Adrenal gland (tissue), 12 donors: ENCODE data around the gene KIZ. TPM values are rescaled to one million over a fixed set of nuclear protein-coding genes. Genes with fewer than 3 reads are reported as not detected.
A peak's percentile ranks its signal among the peaks of the same experiment; 100 is the strongest.

ENCODE experiments used
- DNase-seq, 7 donors: peaks; one replicate each; pipeline ENCODE4 v3.0.0-alpha.2; 2019 to 2020
- H3K27ac ChIP-seq, 5 donors: fragments of 200-600 bp; sonication (generic) in 4 of 5; 1 replicate in 3 of 5; 2 replicates in 2 of 5; pipeline versions ENCODE4 v1.5.1 to v1.8.0; 2016 to 2020; ENCODE audit warnings: mild to moderate bottlenecking in 1 of 5
- H3K27me3 ChIP-seq: fragments of 200-600 bp; 2 replicates; pipeline ENCODE4 v1.8.0; 2021
- H3K36me3 ChIP-seq, 2 donors: fragments of 200-600 bp; replicated peaks in 1 of 2; 1 replicate in 1 of 2; 2 replicates in 1 of 2; pipeline versions ENCODE4 v1.5.1 to v1.8.0; 2018 to 2022
- H3K4me1 ChIP-seq, 2 donors: fragments of 200-600 bp; replicated peaks in 1 of 2; 1 replicate in 1 of 2; 2 replicates in 1 of 2; pipeline versions ENCODE4 v1.5.1 to v1.8.0; 2018 to 2021
- H3K4me3 ChIP-seq, 4 donors: fragments of 200-600 bp; sonication (generic) in 3 of 4; one replicate each; pipeline ENCODE4 v1.5.1; 2016 to 2018
- H3K9me3 ChIP-seq, 3 donors: fragments of 200-600 bp; sonication (generic) in 1 of 3; replicated peaks in 1 of 3; 1 replicate in 2 of 3; 2 replicates in 1 of 3; pipeline versions ENCODE4 v1.5.1 to v1.8.0; 2016 to 2021
- POLR2A ChIP-seq, 2 donors: fragments of 450-650 bp; IDR thresholded peaks; one replicate each; pipeline ENCODE4 v1.6.1; 2017; ENCODE audit warnings: antibody characterized with exemption in 2 of 2, mild to moderate bottlenecking in 2 of 2, moderate library complexity in 1 of 2
- WGBS, 4 donors: extraction: QIAGEN DNeasy Blood & Tissue Kit in 2 of 4; methylation state at CpG; one replicate each; pipeline versions ENCODE4 v1.1.5 to v1.1.7; 2013 to 2017; 5-methylcytosine and 5-hydroxymethylcytosine counted together
- intact Hi-C, 2 donors: fragments of 100-400 bp; cut with DNase I; formaldehyde crosslinking; loops; one replicate each; pipeline versions ENCODE4 v1.14.1 to v1.15.0; 2022 to 2023
- polyA plus RNA-seq, 3 donors: library from polyadenylated mRNA; stranded (reverse); fragments of 200-250 nt in 2 of 3; fragments of 350-450 nt in 1 of 3; fragmentation: Illumina TruSeq in 1 of 3; extraction: RNeasy Lipid Tissue Mini Kit (QIAGEN cat#74804) in 1 of 3; gene quantifications; one replicate each; pipeline ENCODE4 v1.2.3, GENCODE V29; 2013 to 2014
- total RNA-seq, 9 donors: library from RNA; depleted of rRNA in 4 of 9; stranded (reverse); fragments of >200 nt in 4 of 9; fragments of 120-200 nt in 1 of 9; fragmentation: NEBNext Ultra II Directional in 1 of 9; extraction: Animal tissue kit (Norgen Biotek cat#: 25700) in 1 of 9; gene quantifications; one replicate each; pipeline versions ENCODE4 v1.1.0 to v1.2.4, GENCODE V29; 2013 to 2023
- TF ChIP-seq, protein P1 (sequence below), 6 experiments: fragments of 450-650 bp in 4 of 6; fragments of 200-600 bp in 2 of 6; sonication (generic) in 1 of 6; IDR thresholded peaks; 1 replicate in 5 of 6; 2 replicates in 1 of 6; pipeline versions ENCODE4 v1.5.1 to v1.8.0; 2016 to 2021; ENCODE audit warnings: antibody characterized with exemption in 6 of 6, mild to moderate bottlenecking in 2 of 6, moderate library complexity in 1 of 6
- donor health status: healthy with polysubstance abuse.
- donor health status: Bipolar disorder and iron deficiency.
- donor health status: DM: yes; HTN: yes; CAD: no.
- donor health status: DM: no; HTN: no; CAD: no.
- donor health status: DM: no; HTN: no; CAD: no.
- donor health status: DM: yes; HTN: yes; CAD: no.

KIZ gene
- total and polyA plus RNA-seq, 12 donors: 10.4 to 62.9 (median 15.3) TPM

- H3K27ac ChIP-seq: no peak overlapping the region
- 83 to 90% (median 86%) methylated on average over 10 of the region's 10 CpGs for WGBS, 4 donors
- TF ChIP-seq, protein P1, sequence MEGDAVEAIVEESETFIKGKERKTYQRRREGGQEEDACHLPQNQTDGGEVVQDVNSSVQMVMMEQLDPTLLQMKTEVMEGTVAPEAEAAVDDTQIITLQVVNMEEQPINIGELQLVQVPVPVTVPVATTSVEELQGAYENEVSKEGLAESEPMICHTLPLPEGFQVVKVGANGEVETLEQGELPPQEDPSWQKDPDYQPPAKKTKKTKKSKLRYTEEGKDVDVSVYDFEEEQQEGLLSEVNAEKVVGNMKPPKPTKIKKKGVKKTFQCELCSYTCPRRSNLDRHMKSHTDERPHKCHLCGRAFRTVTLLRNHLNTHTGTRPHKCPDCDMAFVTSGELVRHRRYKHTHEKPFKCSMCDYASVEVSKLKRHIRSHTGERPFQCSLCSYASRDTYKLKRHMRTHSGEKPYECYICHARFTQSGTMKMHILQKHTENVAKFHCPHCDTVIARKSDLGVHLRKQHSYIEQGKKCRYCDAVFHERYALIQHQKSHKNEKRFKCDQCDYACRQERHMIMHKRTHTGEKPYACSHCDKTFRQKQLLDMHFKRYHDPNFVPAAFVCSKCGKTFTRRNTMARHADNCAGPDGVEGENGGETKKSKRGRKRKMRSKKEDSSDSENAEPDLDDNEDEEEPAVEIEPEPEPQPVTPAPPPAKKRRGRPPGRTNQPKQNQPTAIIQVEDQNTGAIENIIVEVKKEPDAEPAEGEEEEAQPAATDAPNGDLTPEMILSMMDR (IDR thresholded peaks at IDR 0.05): no peak
- no peak for TF ChIP-seq POLR2A (IDR thresholded peaks at IDR 0.05)
- intact Hi-C loops: no loop called here
- no peak overlapping the region for H3K4me3 ChIP-seq
- H3K9me3 ChIP-seq: no peaks in the 10 kb centered on the region
- no peaks in the 10 kb centered on the region for H3K36me3 ChIP-seq
- H3K4me1 ChIP-seq: no peaks in the 10 kb centered on the region
- DNase-seq: no peak
- H3K27me3 ChIP-seq: no peaks in the 10 kb centered on the region
Observed at GRCh38 chr20:21189761-21190523, 64.1 kb downstream of the KIZ start.

DNA sequence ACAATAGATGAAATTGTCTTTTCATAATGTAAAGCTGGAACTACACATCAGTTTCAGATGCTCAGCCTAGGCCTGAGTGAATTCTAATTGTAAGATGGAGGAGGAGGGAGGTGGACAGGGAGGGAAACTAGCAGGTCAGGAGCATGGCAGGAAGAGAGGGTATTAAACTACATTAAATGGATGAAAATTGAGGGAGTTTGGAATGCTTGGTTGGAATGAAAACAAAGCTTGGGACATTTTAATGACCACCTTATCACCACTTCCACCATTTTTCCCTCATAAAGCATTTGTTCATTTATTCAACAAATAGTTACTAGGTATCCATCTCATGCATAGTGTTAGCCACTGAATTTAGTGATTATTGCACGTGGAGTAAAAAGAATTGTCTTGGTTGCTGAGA is 65.0 kb downstream of the KIZ start:
- intact Hi-C loops: no loop called here
- WGBS, 4 donors: 77 to 91% (median 82%) methylated on average over 1 of the region's 1 CpG
- TF ChIP-seq, protein P1 (IDR thresholded peaks at IDR 0.05): no peak
- TF ChIP-seq POLR2A (IDR thresholded peaks at IDR 0.05): no peak
- DNase-seq: no peak
- Histone ChIP-seq H3K4me3 (no peak overlapping the region), H3K27ac (no peak overlapping the region), H3K4me1 (no peaks in the 10 kb centered on the region), H3K9me3 (no peaks in the 10 kb centered on the region), H3K27me3 (no peaks in the 10 kb centered on the region), H3K36me3 (no peaks in the 10 kb centered on the region)

DNA sequence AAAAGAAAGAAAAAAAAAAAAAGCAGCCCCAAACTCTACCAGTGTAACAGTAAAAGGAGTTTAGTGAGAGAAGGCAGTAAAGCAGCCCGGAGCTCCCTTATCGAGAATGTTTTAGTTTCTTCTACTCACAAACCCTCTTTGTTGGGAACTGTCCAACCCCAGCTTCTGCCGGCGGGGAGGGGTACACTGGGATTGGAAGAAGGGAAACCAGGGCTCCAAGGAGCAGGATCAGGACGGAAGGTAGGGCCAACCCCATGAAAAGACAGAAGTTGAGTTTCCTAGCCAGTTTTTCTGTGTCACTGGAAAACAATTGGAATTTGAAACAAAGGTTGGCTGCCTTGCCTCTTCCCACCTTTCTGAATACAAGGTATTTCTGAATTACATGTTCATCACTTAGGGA is 66.0 kb downstream of the KIZ start:
- Histone ChIP-seq H3K4me1 (no peaks in the 10 kb centered on the region), H3K36me3 (no peaks in the 10 kb centered on the region), H3K27me3 (no peaks in the 10 kb centered on the region), H3K4me3 (no peak overlapping the region), H3K27ac (no peak overlapping the region), H3K9me3 (no peaks in the 10 kb centered on the region)
- no peak for TF ChIP-seq POLR2A (IDR thresholded peaks at IDR 0.05)
- TF ChIP-seq, protein P1 (IDR thresholded peaks at IDR 0.05): no peak
- no peak for DNase-seq
- WGBS, 4 donors: 65 to 73% (median 68%) methylated on average over 5 of the region's 5 CpGs
- intact Hi-C loops: no loop called here

- no peak overlapping the region for H3K4me3 ChIP-seq
- TF ChIP-seq, protein P1 (IDR thresholded peaks at IDR 0.05): no peak
- TF ChIP-seq POLR2A (IDR thresholded peaks at IDR 0.05): no peak
- H3K27me3 ChIP-seq: no peaks in the 10 kb centered on the region
- no peak overlapping the region for H3K27ac ChIP-seq
- H3K36me3 ChIP-seq: no peaks in the 10 kb centered on the region
- peak in 3 of 7 donors; percentile 9 to 18 (median 17) for DNase-seq
- H3K9me3 ChIP-seq: no peaks in the 10 kb centered on the region
- intact Hi-C loops: no loop called here
- peaks cover 0 to 14% of the 10 kb centered on the region in 2 donors for H3K4me1 ChIP-seq
- WGBS, 4 donors: 44 to 63% (median 49%) methylated on average over 2 of the region's 2 CpGs
Observed at GRCh38 chr20:21202259-21202658, 76.4 kb downstream of the KIZ start.
